ENCODE data around the gene OR51V1.

DNA sequence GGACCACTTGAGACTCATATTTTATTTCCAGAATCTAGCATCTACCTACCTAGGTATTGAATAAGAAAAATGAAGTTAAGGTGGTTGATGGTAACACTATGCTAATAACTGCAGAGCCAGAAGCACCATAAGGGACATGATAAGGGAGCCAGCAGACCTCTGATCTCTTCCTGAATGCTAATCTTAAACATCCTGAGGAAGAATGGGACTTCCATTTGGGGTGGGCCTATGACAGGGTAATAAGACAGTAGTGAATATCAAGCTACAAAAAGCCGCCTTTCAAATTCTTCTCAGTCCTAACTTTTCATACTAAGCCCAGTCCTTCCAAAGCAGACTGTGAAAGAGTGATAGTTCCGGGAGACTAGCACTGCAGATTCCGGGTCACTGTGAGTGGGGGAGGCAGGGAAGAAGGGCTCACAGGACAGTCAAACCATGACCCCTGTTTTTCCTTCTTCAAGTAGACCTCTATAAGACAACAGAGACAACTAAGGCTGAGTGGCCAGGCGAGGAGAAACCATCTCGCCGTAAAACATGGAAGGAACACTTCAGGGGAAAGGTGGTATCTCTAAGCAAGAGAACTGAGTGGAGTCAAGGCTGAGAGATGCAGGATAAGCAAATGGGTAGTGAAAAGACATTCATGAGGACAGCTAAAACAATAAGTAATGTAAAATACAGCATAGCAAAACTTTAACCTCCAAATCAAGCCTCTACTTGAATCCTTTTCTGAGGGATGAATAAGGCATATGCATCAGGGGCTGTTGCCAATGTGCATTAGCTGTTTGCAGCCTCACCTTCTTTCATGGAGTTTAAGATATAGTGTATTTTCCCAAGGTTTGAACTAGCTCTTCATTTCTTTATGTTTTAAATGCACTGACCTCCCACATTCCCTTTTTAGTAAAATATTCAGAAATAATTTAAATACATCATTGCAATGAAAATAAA lies 24.3 kb upstream of the OR51V1 start:
- TF ChIP-seq, protein P1, sequence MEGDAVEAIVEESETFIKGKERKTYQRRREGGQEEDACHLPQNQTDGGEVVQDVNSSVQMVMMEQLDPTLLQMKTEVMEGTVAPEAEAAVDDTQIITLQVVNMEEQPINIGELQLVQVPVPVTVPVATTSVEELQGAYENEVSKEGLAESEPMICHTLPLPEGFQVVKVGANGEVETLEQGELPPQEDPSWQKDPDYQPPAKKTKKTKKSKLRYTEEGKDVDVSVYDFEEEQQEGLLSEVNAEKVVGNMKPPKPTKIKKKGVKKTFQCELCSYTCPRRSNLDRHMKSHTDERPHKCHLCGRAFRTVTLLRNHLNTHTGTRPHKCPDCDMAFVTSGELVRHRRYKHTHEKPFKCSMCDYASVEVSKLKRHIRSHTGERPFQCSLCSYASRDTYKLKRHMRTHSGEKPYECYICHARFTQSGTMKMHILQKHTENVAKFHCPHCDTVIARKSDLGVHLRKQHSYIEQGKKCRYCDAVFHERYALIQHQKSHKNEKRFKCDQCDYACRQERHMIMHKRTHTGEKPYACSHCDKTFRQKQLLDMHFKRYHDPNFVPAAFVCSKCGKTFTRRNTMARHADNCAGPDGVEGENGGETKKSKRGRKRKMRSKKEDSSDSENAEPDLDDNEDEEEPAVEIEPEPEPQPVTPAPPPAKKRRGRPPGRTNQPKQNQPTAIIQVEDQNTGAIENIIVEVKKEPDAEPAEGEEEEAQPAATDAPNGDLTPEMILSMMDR (IDR thresholded peaks at IDR 0.05; ENCODE audit: low read depth, low read length): no peak
- no peak for TF ChIP-seq POLR2A (IDR thresholded peaks at IDR 0.05; ENCODE audit: extremely low read depth, insufficient read length)

Data from NB4 (cell line).